ENCODE results near the gene ICAM4. TPM values are rescaled to one million over a fixed set of nuclear protein-coding genes. Genes with fewer than 3 reads are reported as not detected.

Gene ICAM4
- total and polyA plus RNA-seq, 9 of the 15 experiments (the other 6 are each of a cell fraction or from before 2014, with no cell fraction given): 14.1 to 86.1 (median 29.6) TPM

- TF ChIP-seq RERE (CRISPR knock-in tag; IDR thresholded peaks at IDR 0.05; ENCODE audit: borderline replicate concordance): no peak
- no peak for TF ChIP-seq PKNOX1 (IDR thresholded peaks at IDR 0.05)
- peak; percentile 18 for TF ChIP-seq CCNT2 (IDR thresholded peaks at IDR 0.05; ENCODE audit: borderline replicate concordance, extremely low read depth, insufficient read length, low read depth, low read length)
- TF ChIP-seq RBM14 (IDR thresholded peaks at IDR 0.05; ENCODE audit: borderline replicate concordance, insufficient read depth, low read depth, low read length): peak; percentile 78; the same call in 1 of the 2 replicates
- no peak for TF ChIP-seq RBM39 (optimal IDR thresholded peaks at IDR 0.05; ENCODE audit: low read depth, low read length)
- no peak for TF ChIP-seq RBM15 (IDR thresholded peaks at IDR 0.05; ENCODE audit: insufficient read depth, low read length)
- no peak for TF ChIP-seq KLF1 (tag; IDR thresholded peaks at IDR 0.05)
- TF ChIP-seq FOXK1 (CRISPR knock-in tag; IDR thresholded peaks at IDR 0.05; ENCODE audit: borderline replicate concordance): peak; percentile 67; the same call in 1 of the 2 replicates
- no peak for TF ChIP-seq NCOA1 (IDR thresholded peaks at IDR 0.05; ENCODE audit: low read depth)
- no peak for TF ChIP-seq ELK3 (CRISPR knock-in tag; IDR thresholded peaks at IDR 0.05)
- TF ChIP-seq ZNF232 (CRISPR knock-in tag; IDR thresholded peaks at IDR 0.05): 0 out of 2 replicates have a peak, but pooled peaks have one; percentile 35
These were observed 16.6 kb upstream of the ICAM4 start (continued) for GRCh38 chr19:10270180-10270615.
